GM19372 (cell line): ENCODE measurements around the gene AHR.
"Not testable (repeated sequence)": the region's sequence is repeated elsewhere in the genome, so short reads cannot be mapped to it uniquely, and the experiment has no call there.

Source experiments
- ATAC-seq: cut with Tn5 transposase; IDR thresholded peaks from one replicate; pipeline ENCODE4 v1.9.1; 2021; ENCODE audit warnings: mild to moderate bottlenecking, low read depth, moderate library complexity; ENCODE audit not compliant: unreplicated experiment

Gene AHR

DNA sequence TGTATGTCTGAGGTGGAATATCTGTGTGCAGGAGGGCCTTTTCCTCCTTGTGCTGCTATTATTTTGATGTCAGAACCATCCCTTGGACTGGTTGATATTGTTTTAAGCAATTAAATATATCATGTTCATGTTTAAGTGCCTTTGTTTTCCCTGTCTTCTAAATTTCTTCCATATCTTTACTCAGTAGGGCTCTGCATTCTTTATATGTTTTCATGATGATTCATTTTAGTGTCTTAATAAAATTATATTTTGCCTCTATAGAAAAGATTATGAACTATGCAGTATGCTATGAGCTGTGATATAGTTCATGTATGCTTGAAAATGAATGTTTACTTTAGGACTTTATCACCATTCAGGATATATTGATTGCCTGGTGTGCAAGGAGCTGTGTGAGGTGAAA is 34.8 kb downstream of the AHR start:
- ATAC-seq, result no peak

DNA sequence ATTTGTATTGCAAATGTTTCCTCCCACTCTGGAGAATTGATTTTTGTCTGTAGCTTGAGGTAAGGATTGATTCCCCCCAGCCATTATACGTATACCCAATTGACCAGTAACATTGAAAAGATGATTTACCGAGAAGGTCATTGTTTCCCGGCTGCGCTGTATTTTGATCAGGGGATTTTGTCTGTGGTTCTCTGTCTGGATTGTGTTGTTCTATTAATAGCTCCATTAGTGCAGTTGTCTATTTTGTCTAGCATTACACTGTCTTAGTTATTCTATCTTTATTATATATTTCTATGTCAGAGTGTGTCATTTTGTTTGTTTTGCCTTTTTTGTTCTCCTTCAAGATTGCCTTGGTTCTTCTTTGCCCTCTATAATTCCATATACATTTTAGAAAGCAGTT is 37.7 kb downstream of the AHR start:
- ATAC-seq, result no peak

DNA sequence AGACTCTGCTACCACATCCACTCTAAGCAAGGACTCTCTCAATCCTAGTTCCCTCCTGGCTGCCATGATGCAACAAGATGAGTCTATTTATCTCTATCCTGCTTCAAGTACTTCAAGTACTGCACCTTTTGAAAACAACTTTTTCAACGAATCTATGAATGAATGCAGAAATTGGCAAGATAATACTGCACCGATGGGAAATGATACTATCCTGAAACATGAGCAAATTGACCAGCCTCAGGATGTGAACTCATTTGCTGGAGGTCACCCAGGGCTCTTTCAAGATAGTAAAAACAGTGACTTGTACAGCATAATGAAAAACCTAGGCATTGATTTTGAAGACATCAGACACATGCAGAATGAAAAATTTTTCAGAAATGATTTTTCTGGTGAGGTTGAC is 40.7 kb downstream of the AHR start:
- ATAC-seq, result no peak

DNA sequence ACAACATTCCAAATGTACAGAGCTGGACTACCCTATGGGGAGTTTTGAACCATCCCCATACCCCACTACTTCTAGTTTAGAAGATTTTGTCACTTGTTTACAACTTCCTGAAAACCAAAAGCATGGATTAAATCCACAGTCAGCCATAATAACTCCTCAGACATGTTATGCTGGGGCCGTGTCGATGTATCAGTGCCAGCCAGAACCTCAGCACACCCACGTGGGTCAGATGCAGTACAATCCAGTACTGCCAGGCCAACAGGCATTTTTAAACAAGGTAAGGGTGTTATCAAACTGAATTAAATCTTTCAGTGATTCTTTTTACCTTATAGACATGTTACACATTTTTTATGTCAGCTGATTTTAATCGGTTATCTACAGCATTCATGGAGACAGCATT is 41.5 kb downstream of the AHR start:
- no peak for ATAC-seq

DNA sequence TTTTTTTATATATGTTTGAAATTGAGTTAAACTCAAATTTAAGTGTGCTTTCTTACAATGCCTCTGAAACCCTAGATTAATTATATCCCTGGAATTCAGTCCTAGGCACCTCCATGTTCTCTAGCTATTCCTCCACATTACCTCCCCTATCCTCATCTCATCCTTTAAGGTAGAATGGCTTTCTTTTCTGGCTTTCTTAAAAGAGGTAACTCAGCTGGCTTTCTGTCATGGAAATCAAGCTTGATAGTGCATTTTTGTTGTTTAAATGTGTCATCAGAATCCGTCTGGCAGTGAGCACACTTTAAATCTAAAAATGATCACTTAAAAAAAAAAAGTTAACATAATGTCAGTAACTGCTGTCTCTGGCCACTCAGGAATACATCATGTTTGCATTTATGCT is 42.2 kb downstream of the AHR start:
- ATAC-seq, result no peak

DNA sequence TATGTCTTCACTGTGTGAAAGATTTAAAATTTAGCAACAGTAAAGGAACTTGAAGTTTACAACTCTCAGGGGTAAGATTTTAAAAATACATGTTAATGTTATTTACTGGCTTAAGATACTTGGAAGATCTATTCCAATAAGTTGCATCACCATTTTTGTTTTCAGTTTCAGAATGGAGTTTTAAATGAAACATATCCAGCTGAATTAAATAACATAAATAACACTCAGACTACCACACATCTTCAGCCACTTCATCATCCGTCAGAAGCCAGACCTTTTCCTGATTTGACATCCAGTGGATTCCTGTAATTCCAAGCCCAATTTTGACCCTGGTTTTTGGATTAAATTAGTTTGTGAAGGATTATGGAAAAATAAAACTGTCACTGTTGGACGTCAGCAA is 44.3 kb downstream of the AHR start:
- ATAC-seq, result no peak

DNA sequence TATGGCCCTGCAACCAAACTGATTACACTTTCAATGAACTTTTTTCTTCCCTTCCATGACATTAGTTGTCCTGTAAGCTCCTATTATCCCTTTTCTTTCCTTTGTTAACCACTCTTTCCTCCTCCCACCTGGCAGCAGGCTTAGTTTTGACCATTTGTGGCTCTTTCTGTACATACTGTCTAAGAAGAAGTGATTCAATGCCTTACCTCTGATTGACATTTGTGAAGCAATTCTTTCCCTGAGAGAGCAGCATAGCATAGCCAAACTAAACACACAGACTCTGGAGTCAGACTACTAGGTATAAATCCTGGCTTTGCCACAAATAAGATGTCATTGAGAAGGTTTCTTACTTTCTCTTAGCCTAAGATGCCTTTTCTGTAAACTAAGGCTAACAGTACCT is 48.9 kb downstream of the AHR start:
- no peak for ATAC-seq

DNA sequence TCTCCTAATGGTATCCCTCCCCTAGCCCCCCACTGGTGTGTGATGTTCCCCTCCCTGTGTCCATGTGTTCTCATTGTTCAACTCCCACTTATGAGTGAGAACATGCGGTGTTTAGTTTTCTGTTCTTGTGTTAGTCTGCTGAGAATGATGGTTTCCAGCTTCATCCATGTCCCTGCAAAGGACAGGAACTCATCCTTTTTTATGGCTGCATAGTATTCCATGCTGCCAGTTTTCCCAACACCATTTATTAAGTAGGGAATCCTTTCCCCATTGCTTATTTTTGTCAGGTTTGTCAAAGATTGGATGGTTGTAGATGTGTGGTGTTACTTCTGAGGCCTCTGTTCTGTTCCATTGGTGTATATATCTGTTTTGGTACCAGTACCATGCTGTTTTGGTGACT is 50.5 kb downstream of the AHR start:
- ATAC-seq, result not testable (repeated sequence)

DNA sequence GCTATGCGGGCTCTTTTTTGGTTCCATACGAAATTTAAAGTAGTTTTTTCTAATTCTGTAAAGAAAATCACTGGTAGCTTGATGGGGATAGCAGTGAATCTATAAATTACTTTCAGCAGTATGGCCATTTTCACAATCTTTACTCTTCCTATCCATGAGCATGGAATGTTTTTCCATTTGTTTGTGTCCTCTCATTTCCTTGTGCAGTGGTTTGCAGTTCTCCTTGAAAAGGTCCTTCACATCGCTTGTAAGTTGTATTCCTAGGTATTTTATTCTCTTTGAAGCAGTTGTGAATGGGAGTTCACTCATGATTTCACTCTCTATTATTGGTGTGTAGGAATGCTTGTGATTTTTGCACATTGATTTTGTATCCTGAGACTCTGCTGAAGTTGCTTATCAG is 51.9 kb downstream of the AHR start:
- not testable (repeated sequence) for ATAC-seq

DNA sequence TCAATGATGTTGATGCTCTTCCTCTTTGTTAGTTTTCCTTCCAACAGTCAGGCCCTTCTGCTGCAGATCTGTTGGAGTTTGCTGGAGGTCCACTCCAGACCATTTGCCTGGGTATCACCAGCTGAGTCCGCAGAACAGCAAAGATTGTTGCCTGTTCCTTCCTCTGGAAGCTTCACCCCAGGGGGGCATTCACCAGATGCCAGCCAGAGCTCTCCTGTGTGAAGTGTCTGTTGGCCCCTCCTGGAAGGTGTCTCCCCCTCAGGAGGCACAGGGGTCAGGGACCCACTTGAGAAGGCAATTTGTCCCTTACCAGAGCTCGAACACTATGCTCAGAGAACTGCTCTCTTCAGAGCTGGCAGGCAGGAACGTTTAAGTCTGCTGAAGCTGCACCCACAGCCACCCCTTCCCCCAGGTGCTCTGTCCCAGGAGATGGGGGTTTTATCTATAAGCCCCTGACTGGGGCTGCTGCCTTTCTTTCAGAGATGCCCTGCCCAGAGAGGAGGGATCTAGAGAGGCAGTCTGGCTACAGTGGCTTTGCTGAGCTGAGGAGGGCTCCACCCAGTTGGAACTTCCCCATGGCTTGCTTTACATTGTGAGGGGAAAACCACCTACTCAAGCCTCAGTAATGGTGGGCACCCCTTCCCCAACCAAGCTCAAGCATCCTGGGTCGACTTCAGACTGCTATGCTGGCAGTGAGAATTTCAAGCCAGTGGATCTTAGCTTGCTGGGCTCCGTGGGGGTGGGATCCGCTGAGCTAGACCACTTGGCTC is 55.4 kb downstream of the AHR start:
- not testable (repeated sequence) for ATAC-seq

DNA sequence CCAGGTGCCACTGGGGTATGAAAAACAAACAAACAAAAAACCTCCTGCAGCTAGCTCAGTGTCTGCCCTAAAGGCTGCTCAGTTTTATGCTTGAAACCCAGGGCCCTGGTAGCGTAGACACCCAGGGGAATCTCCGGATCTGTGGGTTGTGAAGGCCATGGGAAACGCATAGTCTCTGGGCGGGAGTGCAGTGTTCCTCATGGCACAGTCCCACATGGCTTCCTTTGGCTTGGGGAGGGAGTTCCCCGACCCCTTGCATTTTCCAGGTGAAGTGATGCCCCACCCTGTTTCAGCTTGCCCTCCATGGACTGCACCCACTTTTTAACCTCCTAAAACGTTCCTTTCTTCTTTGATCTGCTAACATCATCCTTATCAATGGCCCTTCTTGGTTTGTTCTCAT is 56.0 kb downstream of the AHR start:
- no peak for ATAC-seq

DNA sequence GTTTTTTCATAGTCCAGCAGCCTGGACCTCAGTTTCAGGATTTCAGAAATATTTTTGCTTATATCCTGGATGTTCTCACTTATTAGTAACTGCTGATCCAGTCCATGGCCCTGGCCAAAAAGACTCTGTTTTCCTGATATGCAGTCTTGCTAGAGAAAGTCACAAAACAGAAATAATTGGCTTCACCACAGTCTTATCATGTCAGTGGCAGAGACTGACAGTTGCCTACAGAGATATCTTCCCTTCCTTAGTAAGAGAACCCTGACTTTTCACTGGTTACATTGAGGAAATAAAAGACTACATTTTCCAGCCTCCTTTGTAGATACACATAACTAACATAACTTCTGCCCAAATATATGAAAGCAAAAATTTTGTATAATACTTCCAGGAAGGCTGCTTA is 56.6 kb downstream of the AHR start:
- ATAC-seq, result no peak

DNA sequence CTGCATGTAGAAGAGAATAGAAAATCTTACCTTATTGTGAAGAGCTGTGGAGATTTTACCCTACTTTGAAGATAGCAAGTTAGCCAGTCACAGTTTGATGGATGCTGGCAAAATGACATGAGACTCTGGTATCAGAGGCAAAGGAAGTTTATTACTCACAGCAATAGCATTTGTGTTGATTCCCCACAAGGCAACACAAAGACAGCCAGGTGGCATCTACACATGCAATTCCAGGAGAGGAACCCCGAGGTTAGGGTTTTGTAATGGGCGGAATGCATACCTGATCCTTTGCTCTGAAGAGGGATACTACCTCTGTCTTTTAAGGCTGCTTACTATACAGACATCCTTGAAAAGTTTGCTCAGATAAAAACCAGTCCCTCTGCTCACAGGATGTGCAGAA is 59.5 kb downstream of the AHR start:
- ATAC-seq, result no peak

DNA sequence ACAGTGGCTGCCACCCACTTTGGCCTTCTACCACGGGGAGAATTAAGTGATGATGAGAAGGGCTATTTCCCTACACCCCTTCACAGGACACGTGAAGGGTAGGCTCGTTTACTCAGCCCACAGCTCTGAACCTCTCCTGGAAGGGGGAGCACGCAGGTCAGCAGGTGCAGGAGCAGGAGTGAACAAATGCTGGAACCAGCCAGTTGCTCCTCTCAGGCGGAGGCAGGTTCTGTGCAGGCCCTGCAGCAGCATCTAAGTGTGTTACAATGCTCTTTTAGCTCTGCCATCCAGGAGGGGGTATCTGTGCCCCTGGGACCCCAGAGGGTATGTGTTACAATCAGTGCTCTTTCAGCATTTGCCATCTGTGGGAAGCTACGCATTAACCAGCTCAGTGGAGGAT is 61.2 kb downstream of the AHR start:
- ATAC-seq, result no peak

DNA sequence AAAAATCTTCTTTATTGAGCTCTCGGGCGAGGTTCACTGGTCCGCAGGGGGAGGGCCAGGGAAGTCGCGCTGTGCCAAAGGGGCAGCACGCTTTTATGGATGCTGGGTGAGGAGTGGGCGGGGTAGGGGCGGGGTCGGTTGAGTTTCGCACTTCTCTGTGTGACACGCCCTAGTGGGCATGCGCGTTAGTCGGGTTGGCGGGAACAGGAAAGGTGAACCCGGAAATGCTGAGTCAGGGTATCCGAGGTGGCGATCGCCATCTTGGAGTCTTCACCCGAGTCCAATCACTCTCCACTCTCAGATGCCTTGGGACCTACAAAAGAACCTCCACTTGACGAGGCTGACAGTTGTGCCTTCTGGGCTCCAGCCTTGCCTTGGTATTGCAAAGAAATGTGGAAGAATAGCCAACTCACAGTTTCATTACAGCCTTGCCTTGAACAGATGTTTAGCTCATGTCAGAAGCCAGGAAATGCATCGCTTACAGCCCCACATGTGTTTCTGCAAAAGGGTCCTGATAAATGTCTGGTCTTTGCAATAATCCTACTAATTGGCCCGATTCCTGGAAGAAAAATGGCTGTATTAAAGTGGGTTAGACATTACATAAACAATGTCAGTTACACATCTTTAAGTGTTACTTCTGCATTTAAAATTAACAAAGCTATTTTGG is 64.1 kb downstream of the AHR start:
- ATAC-seq, result no peak

DNA sequence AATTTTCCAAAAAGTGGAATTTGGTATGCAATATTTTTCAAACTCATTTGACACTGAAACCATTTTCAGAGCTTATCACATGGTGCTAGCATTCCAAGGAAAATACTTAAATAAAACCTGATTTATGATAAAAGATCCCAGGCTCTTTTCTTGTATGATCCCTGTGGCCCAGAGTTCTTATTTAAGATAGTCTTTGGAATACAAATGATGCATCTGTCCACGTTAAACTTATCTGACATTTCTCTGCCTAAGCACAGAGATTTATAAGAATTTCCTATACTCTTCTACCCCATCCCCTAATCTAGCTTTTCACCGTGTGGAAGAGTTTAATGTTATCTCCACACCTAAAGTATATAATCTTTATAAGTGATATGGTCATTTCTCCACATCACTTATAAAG is 66.2 kb downstream of the AHR start:
- no peak for ATAC-seq

DNA sequence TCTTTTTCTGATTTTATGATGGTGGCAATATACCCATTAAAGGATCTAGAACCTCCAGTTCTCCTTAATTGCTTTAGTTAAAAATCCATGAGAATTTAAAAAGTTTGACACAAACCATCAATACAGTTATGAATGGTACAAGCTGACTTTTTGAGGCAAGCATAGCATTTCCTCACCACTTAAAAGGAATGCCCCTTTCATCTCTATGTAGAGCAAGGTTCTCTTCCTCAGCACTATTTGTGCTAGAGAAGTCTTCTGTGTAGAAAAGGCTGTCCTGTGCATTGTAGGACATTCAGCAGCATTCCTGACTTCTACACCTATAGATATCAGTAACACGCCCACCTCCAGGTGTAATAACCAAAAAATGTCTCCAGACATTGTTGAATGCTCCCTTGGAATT is 67.3 kb downstream of the AHR start:
- no peak for ATAC-seq

DNA sequence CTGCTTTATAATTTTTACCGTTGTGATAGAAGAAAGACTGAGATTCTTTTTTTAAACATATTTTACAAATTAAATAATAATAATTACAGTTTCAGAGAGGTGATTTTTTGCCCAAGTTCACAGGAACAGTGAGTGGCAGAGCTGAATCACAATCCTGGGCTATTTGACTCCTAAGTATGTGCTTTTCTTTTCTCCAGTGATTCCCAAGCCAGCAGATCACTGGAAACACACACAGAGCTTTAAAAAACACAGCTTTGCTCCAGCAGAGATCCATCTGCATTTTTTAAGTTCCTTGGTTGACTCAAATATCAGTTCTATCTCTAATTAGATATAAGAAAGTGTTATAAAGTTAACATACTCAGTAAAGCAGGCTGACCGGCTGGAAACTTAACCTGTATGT is 69.0 kb downstream of the AHR start:
- no peak for ATAC-seq

DNA sequence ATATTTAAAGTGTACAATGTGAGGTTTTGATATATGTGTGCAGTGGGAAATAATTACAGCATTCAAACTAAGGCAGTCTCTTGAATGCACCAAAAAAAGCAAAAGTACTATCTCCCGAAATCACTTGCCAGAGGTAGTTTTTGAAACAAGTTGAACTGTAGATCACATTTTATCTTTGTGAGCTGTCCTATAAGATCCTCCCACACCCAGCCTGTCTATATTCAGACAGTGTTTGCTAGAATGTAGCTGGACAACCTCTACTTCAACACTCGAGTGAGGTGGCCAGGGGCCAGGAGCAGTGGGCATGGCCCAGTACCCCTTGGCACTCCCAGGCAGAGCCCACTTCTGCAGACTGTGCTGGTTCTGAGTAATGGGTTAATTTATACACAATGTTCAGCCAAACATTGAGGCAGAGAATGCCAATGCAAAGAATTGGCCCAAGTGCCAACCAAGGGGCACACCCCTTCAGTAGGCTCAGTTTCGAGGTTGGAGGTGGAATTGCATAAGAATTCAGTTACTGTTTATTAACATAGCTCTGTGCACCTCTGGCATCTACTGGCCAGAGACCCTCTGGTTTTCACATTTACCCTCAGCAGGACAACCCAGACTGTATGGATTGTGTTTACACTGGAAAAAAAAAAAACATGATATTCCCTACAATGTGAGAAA is 70.5 kb downstream of the AHR start:
- ATAC-seq, result no peak

DNA sequence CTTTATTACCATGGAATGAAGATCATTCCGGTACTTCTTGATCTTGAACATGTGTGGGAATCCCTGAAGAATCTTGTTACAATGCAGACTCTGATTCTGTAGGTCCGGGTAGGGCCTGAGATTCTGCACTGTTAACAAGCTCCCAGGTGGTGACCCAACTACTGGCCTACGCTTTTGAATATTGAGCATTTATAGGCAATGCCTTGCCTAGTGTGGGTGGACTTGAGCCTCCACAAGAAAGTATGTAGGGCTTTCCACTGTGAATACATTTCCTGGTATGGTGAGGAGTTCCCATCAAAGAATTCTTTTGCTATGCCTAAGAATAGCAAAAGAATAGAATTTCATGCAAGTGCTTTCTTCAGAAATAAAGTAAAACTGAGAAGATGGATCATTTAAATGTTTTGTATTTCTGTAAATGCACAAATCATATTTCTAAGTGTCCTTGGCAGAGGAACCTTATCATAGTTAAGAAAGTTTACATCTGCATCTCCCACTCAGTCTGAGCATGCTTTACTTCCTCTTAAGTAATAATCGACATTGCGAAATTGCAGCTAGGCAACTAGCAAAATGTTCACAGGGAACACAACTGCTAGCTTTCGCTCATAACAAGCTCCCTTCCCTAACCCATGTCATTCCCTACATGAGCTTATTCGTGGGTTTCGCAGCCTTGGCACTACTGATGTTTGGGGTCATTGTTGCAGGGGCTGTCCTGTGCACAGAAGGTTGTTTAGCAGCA is 71.4 kb downstream of the AHR start:
- ATAC-seq, result no peak

DNA sequence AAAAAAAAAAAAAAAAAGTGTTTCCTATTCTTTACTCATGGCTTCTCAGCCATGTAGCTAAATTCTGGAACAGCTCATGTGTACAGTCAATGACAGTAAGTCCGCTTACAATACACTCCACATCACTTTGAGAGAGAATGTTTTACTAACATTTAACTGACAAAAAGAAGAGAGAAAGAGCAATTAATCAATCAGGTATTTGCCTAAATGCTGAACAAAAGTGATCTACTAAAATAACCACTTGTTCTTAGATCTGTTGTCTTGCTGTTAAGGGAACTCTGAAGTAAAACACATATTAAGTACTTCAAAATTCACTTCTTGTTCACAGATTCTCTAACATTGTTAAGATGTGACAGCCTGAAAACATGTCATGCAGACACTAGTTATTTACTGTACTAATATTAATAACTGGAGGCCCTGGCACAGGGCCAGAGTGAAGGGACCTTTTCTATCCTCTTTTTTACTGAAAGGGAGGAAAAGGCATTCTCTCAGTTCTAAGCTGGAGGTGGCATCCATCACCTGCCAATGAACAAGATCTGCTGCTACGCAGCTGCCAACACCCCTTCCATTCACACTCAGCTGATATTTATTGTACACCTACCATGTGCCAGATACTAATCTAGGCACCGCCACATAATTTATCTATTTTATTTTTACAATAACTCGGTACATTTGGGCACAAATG is 72.6 kb downstream of the AHR start:
- no peak for ATAC-seq
